ENCODE measurements around the gene NTNG1. TPM values are rescaled to one million over a fixed set of nuclear protein-coding genes. Genes with fewer than 3 reads are reported as not detected.

NTNG1 gene
- total RNA-seq, 2 experiments from 2014 or later, result 2.3 to 5.9 TPM

DNA sequence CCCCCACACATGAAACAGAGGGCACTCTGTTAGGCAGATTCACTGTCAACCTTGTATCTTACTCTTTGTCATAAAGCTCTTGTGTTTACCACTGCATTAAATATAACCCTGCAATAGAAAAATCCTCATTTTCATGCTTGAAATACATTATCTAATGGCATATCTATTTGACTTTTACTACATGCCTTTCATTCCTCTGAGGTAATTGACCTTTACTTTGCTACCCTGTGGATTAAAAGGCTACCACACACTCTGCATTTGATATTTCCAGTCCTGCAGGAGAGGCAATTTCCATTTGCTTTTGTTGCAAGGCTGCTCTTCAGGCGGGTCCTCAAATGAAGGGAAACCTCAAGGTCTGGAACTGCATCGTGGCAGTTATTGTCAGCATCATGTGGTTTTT lies 238.0 kb downstream of the NTNG1 start:
- CTCF ChIA-PET (ENCODE audit: unreplicated experiment), result no interaction called here
- H3K36me3 ChIP-seq (ENCODE audit: insufficient read depth, low read length), result no peaks in the 10 kb centered on the region
- H3K27ac ChIP-seq (ENCODE audit: low read depth, low read length, poor library complexity, severe bottlenecking), result no peak overlapping the region
- H3K79me2 ChIP-seq (ENCODE audit: insufficient read depth, low read depth, low read length), result no peaks in the 10 kb centered on the region
- intact Hi-C loops (cut with micrococcal nuclease; ENCODE audit: unreplicated experiment), result loop anchor here (5.0 kb wide), 2 partner anchors 48 to 52 kb away; no protein-coding TSS in a partner anchor
- H3K4me2 ChIP-seq (ENCODE audit: low read length), result no peak overlapping the region
- H3K4me3 ChIP-seq (ENCODE audit: low read depth, low read length, poor library complexity, severe bottlenecking), result no peak overlapping the region
- no peaks in the 10 kb centered on the region for H4K20me1 ChIP-seq (ENCODE audit: insufficient read depth, low read length)
- H3K9me3 ChIP-seq (ENCODE audit: low read length), result no peaks in the 10 kb centered on the region
- TF ChIP-seq EZH2phosphoT487 (IDR thresholded peaks at IDR 0.05; ENCODE audit: borderline replicate concordance, low read depth, low read length), result no peak
- TF ChIP-seq, protein P1, sequence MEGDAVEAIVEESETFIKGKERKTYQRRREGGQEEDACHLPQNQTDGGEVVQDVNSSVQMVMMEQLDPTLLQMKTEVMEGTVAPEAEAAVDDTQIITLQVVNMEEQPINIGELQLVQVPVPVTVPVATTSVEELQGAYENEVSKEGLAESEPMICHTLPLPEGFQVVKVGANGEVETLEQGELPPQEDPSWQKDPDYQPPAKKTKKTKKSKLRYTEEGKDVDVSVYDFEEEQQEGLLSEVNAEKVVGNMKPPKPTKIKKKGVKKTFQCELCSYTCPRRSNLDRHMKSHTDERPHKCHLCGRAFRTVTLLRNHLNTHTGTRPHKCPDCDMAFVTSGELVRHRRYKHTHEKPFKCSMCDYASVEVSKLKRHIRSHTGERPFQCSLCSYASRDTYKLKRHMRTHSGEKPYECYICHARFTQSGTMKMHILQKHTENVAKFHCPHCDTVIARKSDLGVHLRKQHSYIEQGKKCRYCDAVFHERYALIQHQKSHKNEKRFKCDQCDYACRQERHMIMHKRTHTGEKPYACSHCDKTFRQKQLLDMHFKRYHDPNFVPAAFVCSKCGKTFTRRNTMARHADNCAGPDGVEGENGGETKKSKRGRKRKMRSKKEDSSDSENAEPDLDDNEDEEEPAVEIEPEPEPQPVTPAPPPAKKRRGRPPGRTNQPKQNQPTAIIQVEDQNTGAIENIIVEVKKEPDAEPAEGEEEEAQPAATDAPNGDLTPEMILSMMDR (conservative IDR thresholded peaks at IDR 0.05; ENCODE audit: low read length), result no peak
- no peaks in the 10 kb centered on the region; the same call in 1 of the 2 replicates for H3K9me2 ChIP-seq (ENCODE audit: insufficient read depth, low read length)
- BruUV-seq (replicated peaks), result no TSS peak
- POLR2A ChIA-PET, result interaction anchor here (0.7 kb wide), 1 partner anchor 249 kb away, joined by 3 read pairs; no protein-coding TSS in a partner anchor
- no peak overlapping the region for H2AFZ ChIP-seq (ENCODE audit: low read length)
- H3K4me1 ChIP-seq (ENCODE audit: insufficient read depth, low read length, poor library complexity, severe bottlenecking), result peaks cover 9% of the 10 kb centered on the region
- no peak for DNase-seq (ENCODE audit: low spot score)

DNA sequence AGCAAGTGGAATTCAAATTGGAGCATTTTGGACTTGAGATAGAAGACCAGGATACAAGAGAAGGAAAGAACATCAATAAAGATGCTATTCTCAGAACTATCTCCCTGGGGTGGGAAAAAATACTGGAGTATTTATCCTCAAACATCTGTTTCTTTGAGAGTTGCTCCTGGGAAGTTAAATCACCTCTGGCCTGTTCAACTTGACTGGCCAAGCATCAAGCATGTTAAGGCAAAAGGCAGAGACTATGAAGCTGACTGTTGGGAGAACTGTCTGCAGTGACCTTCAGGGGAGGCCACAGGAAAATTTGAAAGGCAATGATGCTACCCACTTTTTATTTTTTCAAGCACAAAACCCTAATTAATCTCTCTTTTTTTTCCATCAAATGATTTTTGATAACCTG lies 239.0 kb downstream of the NTNG1 start:
- no TSS peak for BruUV-seq (replicated peaks)
- peak overlapping the region; percentile 19; the same call in 1 of the 2 replicates for H3K4me2 ChIP-seq (ENCODE audit: low read length)
- no peaks in the 10 kb centered on the region for H3K9me3 ChIP-seq (ENCODE audit: low read length)
- no peak for DNase-seq (ENCODE audit: low spot score)
- CTCF ChIA-PET (ENCODE audit: unreplicated experiment), result no interaction called here
- H3K27ac ChIP-seq (ENCODE audit: low read depth, low read length, poor library complexity, severe bottlenecking), result no peak overlapping the region
- no peak overlapping the region for H3K4me3 ChIP-seq (ENCODE audit: low read depth, low read length, poor library complexity, severe bottlenecking)
- intact Hi-C loops (cut with micrococcal nuclease; ENCODE audit: unreplicated experiment), result loop anchor here (5.0 kb wide), 2 partner anchors 47 to 53 kb away; no protein-coding TSS in a partner anchor
- H3K4me1 ChIP-seq (ENCODE audit: insufficient read depth, low read length, poor library complexity, severe bottlenecking), result peaks cover 9% of the 10 kb centered on the region
- no peaks in the 10 kb centered on the region for H3K9me2 ChIP-seq (ENCODE audit: insufficient read depth, low read length)
- no peaks in the 10 kb centered on the region for H3K36me3 ChIP-seq (ENCODE audit: insufficient read depth, low read length)
- no peaks in the 10 kb centered on the region for H4K20me1 ChIP-seq (ENCODE audit: insufficient read depth, low read length)
- no peaks in the 10 kb centered on the region for H3K79me2 ChIP-seq (ENCODE audit: insufficient read depth, low read depth, low read length)
- TF ChIP-seq EZH2phosphoT487 (IDR thresholded peaks at IDR 0.05; ENCODE audit: borderline replicate concordance, low read depth, low read length), result no peak
- TF ChIP-seq, protein P1 (conservative IDR thresholded peaks at IDR 0.05; ENCODE audit: low read length), result no peak
- no peak overlapping the region for H2AFZ ChIP-seq (ENCODE audit: low read length)
- POLR2A ChIA-PET, result interaction anchor here (1.4 to 1.5 kb wide), 2 partner anchors 21 to 26 kb away, joined by 3 to 7 read pairs; no protein-coding TSS in a partner anchor
